K562 (cell line): ENCODE results near the gene FBXO33. TPM values are rescaled to one million over a fixed set of nuclear protein-coding genes. Genes with fewer than 3 reads are reported as not detected.
A peak's percentile ranks its signal among the peaks of the same experiment; 100 is the strongest.

Experiments used
- ATAC-seq: fragments of 200-7000 bp; cut with Tn5 transposase; 3 replicates; pipeline ENCODE4 v1.9.1; 2020; ENCODE audit warnings: moderate library complexity
- BruUV-seq: library from RNA; stranded (reverse); fragments of 400-500 nt; replicated peaks from 2 replicates; lab custom pipeline; 2021; lab: Mats Ljungman, UMichigan
- CTCF ChIA-PET: fragments of 300-600 bp; formaldehyde crosslinking; extraction: SDS; loops from one replicate; lab custom pipeline; 2021; ENCODE audit warnings: low intra/inter-chr PET ratio; lab: Yijun Ruan, JAX
- POLR2A ChIA-PET: fragments of 300-600, 350-650 bp; sonication (Branson Sonifier 250); formaldehyde crosslinking; extraction: SDS; loops from one replicate; lab custom pipeline; 2021; ENCODE audit warnings: antibody characterized with exemption, inconsistent platforms; lab: Yijun Ruan, JAX
- DNase-seq, 4 experiments: peaks; one replicate each; pipeline versions ENCODE4 v3.0.0 to v3.0.0-alpha.2; 2011 to 2018; ENCODE audit warnings: low spot score in 3 of 4, mixed read lengths in 3 of 4; ENCODE audit errors: extremely low read depth in 1 of 4
- FAIRE-seq: peaks from 2 replicates; lab custom pipeline; 2011; peaks lifted over from hg19 to GRCh38; lab: Jason Lieb, UNC
- H2AFZ ChIP-seq: 2 replicates; pipeline ENCODE4 v1.6.0; 2011; ENCODE audit warnings: low read depth, low read length, control low read depth, inconsistent platforms
- H3K27ac ChIP-seq: fragments of 200-600 bp; 3 replicates; pipeline ENCODE4 v1.8.0; 2011; ENCODE audit warnings: low read depth, mild to moderate bottlenecking, control low read depth, inconsistent platforms, low read length, moderate library complexity, mixed read lengths; ENCODE audit errors: extremely low read depth
- H3K27me3 ChIP-seq, 2 experiments: fragments of 300-600 bp in 1 of 2; 2 replicates in 1 of 2; 3 replicates in 1 of 2; pipeline versions ENCODE4 v1.6.0 to v1.8.0; 2011; ENCODE audit warnings: inconsistent platforms in 2 of 2, low read length in 2 of 2, mild to moderate bottlenecking in 1 of 2, mixed read lengths in 1 of 2, moderate library complexity in 1 of 2; ENCODE audit not compliant: control insufficient read depth in 2 of 2, insufficient read depth in 2 of 2
- H3K36me3 ChIP-seq: fragments of 300-600 bp; 3 replicates; pipeline ENCODE4 v1.8.0; 2011; ENCODE audit warnings: mild to moderate bottlenecking, low read length, inconsistent platforms; ENCODE audit not compliant: control insufficient read depth, insufficient read depth
- H3K4me1 ChIP-seq, 2 experiments: fragments of 200-600 bp in 1 of 2; replicated peaks in 1 of 2; 2 replicates in 1 of 2; 3 replicates in 1 of 2; pipeline versions ENCODE4 v1.5.1 to v1.8.0; 2011; ENCODE audit warnings: inconsistent platforms in 2 of 2, low read length in 2 of 2, mild to moderate bottlenecking in 1 of 2, mixed read lengths in 1 of 2, moderate library complexity in 1 of 2; ENCODE audit not compliant: control insufficient read depth in 2 of 2, insufficient read depth in 2 of 2
- H3K4me2 ChIP-seq: 2 replicates; pipeline ENCODE4 v1.6.1; 2011; ENCODE audit warnings: low read length, control low read depth, inconsistent platforms, mixed read lengths; ENCODE audit not compliant: insufficient read depth
- H3K4me3 ChIP-seq: fragments of 200-600 bp; sonication (generic), shearing (Covaris generic); 2 replicates; pipeline ENCODE4 v1.5.1; 2016; ENCODE audit warnings: control low read depth, inconsistent platforms
- H3K79me2 ChIP-seq: fragments of 200-600 bp; 3 replicates; pipeline ENCODE4 v1.8.0; 2011; ENCODE audit warnings: low read length, inconsistent platforms; ENCODE audit not compliant: control insufficient read depth, insufficient read depth
- H3K9ac ChIP-seq, 2 experiments: 2 replicates each; pipeline versions ENCODE4 v1.6.0 to v1.6.1; 2011; ENCODE audit warnings: low read depth in 2 of 2, low read length in 2 of 2, control low read depth in 1 of 2, inconsistent platforms in 1 of 2, mild to moderate bottlenecking in 1 of 2, mixed read lengths in 1 of 2; ENCODE audit not compliant: insufficient read depth in 1 of 2
- H3K9me1 ChIP-seq: one replicate; pipeline ENCODE4 v1.6.0; 2011; ENCODE audit warnings: inconsistent platforms, mild to moderate bottlenecking, low read length, moderate library complexity; ENCODE audit not compliant: control insufficient read depth, insufficient read depth
- H3K9me3 ChIP-seq: replicated peaks from 2 replicates; pipeline ENCODE4 v1.5.1; 2011; ENCODE audit warnings: low read depth, low read length, inconsistent platforms; ENCODE audit not compliant: control insufficient read depth, insufficient read depth
- H4K20me1 ChIP-seq: replicated peaks from 2 replicates; pipeline ENCODE4 v1.6.1; 2011; ENCODE audit warnings: low read length, inconsistent platforms, mixed read lengths; ENCODE audit not compliant: control insufficient read depth, insufficient read depth
- DMBX1 ChIP-seq: fragments of 250-450 bp; sonication (Bioruptor Pico); IDR thresholded peaks from 2 replicates; pipeline ENCODE4 v1.8.0; 2022; ENCODE audit warnings: inconsistent platforms, mild to moderate bottlenecking, moderate library complexity, borderline replicate concordance
- ESRRB ChIP-seq: fragments of 250-450 bp; sonication (Bioruptor Pico); IDR thresholded peaks from 2 replicates; pipeline ENCODE4 v1.5.0; 2020; ENCODE audit warnings: mild to moderate bottlenecking, moderate library complexity, borderline replicate concordance
- FOXA3 ChIP-seq, 2 experiments: fragments of 450-650 bp in 1 of 2; sonication (generic) in 1 of 2; formaldehyde crosslinking; IDR thresholded peaks in 1 of 2; conservative IDR thresholded peaks in 1 of 2; 2 replicates each; pipeline versions ENCODE4 v1.4.0 to v1.8.0; 2020 to 2022; ENCODE audit warnings: mild to moderate bottlenecking in 2 of 2, missing genetic modification reagents in 1 of 2
- MTF1 ChIP-seq: fragments of 250-450 bp; sonication (Bioruptor Pico); IDR thresholded peaks from 2 replicates; pipeline ENCODE4 v1.9.0; 2021; ENCODE audit warnings: moderate library complexity, mild to moderate bottlenecking, inconsistent platforms, borderline replicate concordance
- PHF20 ChIP-seq: fragments of 450-650 bp; IDR thresholded peaks from 2 replicates; pipeline ENCODE4 v1.6.1; 2018; ENCODE audit not compliant: partially characterized antibody
- RAD21 ChIP-seq, 2 experiments: fragments of 250-450 bp in 1 of 2; fragments of 450-650 bp in 1 of 2; sonication (Bioruptor Pico) in 1 of 2; formaldehyde crosslinking in 1 of 2; IDR thresholded peaks in 1 of 2; conservative IDR thresholded peaks in 1 of 2; 2 replicates each; pipeline versions ENCODE4 v1.4.0 to v1.8.0; 2020 to 2022; ENCODE audit warnings: mild to moderate bottlenecking in 2 of 2, moderate library complexity in 1 of 2
- SMARCE1 ChIP-seq: fragments of 450-650 bp; IDR thresholded peaks from 2 replicates; pipeline ENCODE4 v1.7.1; 2016; ENCODE audit warnings: mild to moderate bottlenecking
- SNIP1 ChIP-seq: fragments of 450-650 bp; IDR thresholded peaks from 2 replicates; pipeline ENCODE4 v1.7.1; 2017; ENCODE audit warnings: low read depth, mild to moderate bottlenecking
- TBP ChIP-seq: optimal IDR thresholded peaks from 2 replicates; pipeline ENCODE3; 2011; ENCODE audit warnings: low read depth, low read length, improper control_type of control experiment
- ZNF41 ChIP-seq: fragments of 250-450 bp; sonication (Bioruptor Pico); conservative IDR thresholded peaks from 2 replicates; pipeline ENCODE4 v1.4.0; 2020; ENCODE audit warnings: mild to moderate bottlenecking
- WGBS: fragments of 100-300 bp; shearing (Covaris generic); methylation state at CpG from one replicate; pipeline ENCODE4 v1.1.6; 2016; ENCODE audit warnings: low coverage, mixed read lengths; ENCODE audit not compliant: insufficient coverage; ENCODE audit errors: missing lambda C conversion rate; 5-methylcytosine and 5-hydroxymethylcytosine counted together
- in situ Hi-C: fragments of 300-500 bp; cut with MboI; formaldehyde crosslinking; loops from 4 replicates; pipeline ENCODE4 v1.15.0; 2018; ENCODE audit warnings: inconsistent platforms, mixed read lengths
- intact Hi-C: fragments of 100-400 bp; cut with micrococcal nuclease; formaldehyde crosslinking; loops from 2 replicates; pipeline ENCODE4 v1.14.2; 2022
- polyA plus RNA-seq, 8 experiments: library from polyadenylated mRNA; depleted of rRNA in 4 of 8; stranded (reverse) in 5 of 8; unstranded in 3 of 8; fragments of >200 nt; fragmentation: Nextera tagmentation in 2 of 8; fragmentation: Illumina TruSeq in 1 of 8; extraction: Ambion mirVana in 2 of 8; extraction: Trizol in 1 of 8; gene quantifications; 2 replicates each; pipeline versions ENCODE4 v1.2.1 to v1.2.3, GENCODE V29; 2011 to 2014; ENCODE audit warnings: inconsistent platforms in 1 of 8, missing spikeins in 1 of 8
- total RNA-seq, 7 experiments: library from RNA; depleted of rRNA in 6 of 7; stranded (reverse); fragments of >200 nt in 6 of 7; fragmentation: Illumina TruSeq in 2 of 7; extraction: Trizol in 2 of 7; gene quantifications; 2 replicates each; pipeline versions ENCODE4 v1.2.1 to v1.2.3, GENCODE V29; 2011 to 2021; ENCODE audit warnings: low replicate concordance in 1 of 7
- TF ChIP-seq, protein P1 (sequence below): fragments of 450-650 bp; formaldehyde crosslinking; IDR thresholded peaks from 2 replicates; pipeline ENCODE4 v1.4.0; 2020; ENCODE audit warnings: mild to moderate bottlenecking, moderate library complexity
- TF ChIP-seq, protein P2 (sequence below): IDR thresholded peaks from 3 replicates; pipeline ENCODE4 v1.6.1; 2011; ENCODE audit warnings: borderline replicate concordance, mild to moderate bottlenecking, moderate library complexity; ENCODE audit not compliant: insufficient read length; ENCODE audit errors: extremely low read depth

FBXO33 gene
- total and polyA plus RNA-seq, 9 of the 15 experiments (the other 6 are each of a cell fraction or from before 2014, with no cell fraction given), result 1.6 to 7.5 (median 5.0) TPM

DNA sequence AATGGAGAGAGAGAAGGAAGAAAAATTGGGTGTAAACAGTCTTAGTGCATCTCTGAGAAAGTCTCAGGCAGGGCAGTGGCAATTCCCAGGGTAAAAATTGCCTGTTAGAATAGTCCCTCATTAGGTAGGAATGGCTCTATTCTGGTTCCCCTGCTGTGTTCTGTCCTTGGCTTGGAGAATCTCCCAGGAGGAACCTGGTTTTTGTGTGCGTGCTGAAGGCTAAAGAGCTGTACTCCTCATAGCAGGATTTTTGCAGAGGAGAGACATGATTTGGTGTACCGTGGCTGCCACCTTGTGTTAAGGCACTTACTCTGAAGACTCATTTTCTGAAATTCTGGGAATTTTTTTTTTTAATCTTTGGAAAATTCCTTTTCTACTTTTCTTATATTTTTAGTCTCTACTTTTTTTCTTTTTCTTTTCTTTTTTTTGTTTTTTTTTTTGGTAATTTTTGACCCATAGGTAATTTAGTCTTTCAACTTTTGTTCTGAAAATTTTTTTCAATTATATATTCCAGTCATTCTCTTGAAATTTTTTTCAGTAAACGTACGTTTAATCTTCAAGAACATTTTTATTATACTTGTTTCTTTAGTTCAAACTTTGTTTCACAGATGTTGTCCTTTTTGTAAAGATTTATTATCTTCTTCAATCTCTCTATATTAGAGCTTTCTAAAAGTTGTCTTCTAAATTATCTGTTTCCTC is 63.8 kb downstream of the FBXO33 start (continued):
- TF ChIP-seq RAD21 (CRISPR knock-in tag; conservative IDR thresholded peaks at IDR 0.05 in 1 of 2, IDR thresholded peaks at IDR 0.05 in 1 of 2), result peak; percentile 34 to 63
- TF ChIP-seq, protein P1, sequence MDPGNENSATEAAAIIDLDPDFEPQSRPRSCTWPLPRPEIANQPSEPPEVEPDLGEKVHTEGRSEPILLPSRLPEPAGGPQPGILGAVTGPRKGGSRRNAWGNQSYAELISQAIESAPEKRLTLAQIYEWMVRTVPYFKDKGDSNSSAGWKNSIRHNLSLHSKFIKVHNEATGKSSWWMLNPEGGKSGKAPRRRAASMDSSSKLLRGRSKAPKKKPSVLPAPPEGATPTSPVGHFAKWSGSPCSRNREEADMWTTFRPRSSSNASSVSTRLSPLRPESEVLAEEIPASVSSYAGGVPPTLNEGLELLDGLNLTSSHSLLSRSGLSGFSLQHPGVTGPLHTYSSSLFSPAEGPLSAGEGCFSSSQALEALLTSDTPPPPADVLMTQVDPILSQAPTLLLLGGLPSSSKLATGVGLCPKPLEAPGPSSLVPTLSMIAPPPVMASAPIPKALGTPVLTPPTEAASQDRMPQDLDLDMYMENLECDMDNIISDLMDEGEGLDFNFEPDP (CRISPR knock-in tag), result no peak

DNA sequence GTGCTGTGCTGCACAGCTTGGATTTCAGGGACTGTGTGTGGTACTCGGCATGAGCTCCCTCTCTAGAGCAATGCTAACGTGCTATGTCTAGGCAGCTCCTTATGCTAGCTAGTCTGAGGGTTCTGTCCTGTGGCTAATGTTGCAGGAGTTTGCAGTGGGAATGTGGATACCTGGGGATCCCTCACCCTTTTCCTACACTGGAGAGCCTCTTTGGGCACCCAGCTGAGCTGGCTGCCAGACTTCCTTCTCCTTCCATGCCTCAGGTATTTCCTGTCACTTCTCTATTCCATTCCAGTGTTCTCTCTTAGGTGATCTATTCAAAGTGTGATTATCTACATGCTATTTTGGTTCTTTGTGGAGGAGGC is 64.9 kb downstream of the FBXO33 start:
- no peaks in the 10 kb centered on the region; a peak in 1 of 5 replicates for H3K4me1 ChIP-seq
- TF ChIP-seq ESRRB (no peak), DMBX1 (no peak), MTF1 (CRISPR knock-in tag) (no peak), SNIP1 (no peak), SMARCE1 (no peak), FOXA3 (CRISPR knock-in tag; conservative IDR thresholded peaks at IDR 0.05 in 1 of 2, IDR thresholded peaks at IDR 0.05 in 1 of 2) (no peak), ZNF41 (CRISPR knock-in tag) (no peak), PHF20 (no peak), TBP (no peak)
- TF ChIP-seq, protein P2, sequence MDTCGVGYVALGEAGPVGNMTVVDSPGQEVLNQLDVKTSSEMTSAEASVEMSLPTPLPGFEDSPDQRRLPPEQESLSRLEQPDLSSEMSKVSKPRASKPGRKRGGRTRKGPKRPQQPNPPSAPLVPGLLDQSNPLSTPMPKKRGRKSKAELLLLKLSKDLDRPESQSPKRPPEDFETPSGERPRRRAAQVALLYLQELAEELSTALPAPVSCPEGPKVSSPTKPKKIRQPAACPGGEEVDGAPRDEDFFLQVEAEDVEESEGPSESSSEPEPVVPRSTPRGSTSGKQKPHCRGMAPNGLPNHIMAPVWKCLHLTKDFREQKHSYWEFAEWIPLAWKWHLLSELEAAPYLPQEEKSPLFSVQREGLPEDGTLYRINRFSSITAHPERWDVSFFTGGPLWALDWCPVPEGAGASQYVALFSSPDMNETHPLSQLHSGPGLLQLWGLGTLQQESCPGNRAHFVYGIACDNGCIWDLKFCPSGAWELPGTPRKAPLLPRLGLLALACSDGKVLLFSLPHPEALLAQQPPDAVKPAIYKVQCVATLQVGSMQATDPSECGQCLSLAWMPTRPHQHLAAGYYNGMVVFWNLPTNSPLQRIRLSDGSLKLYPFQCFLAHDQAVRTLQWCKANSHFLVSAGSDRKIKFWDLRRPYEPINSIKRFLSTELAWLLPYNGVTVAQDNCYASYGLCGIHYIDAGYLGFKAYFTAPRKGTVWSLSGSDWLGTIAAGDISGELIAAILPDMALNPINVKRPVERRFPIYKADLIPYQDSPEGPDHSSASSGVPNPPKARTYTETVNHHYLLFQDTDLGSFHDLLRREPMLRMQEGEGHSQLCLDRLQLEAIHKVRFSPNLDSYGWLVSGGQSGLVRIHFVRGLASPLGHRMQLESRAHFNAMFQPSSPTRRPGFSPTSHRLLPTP, result no peak
- no peaks in the 10 kb centered on the region for H3K79me2 ChIP-seq
- H3K27me3 ChIP-seq, result no peaks in the 10 kb centered on the region
- peak; percentile 63 for ATAC-seq
- H3K9me3 ChIP-seq, result no peaks in the 10 kb centered on the region
- H2AFZ ChIP-seq, result no peak overlapping the region
- intact Hi-C loops, result loop anchor here (5.0 kb wide), 1 partner anchor 260 kb away; no protein-coding TSS in a partner anchor
- H3K4me3 ChIP-seq, result no peak overlapping the region
- H3K27ac ChIP-seq, result no peak overlapping the region
- DNase-seq, result no peak
- no peaks in the 10 kb centered on the region for H3K36me3 ChIP-seq
- CTCF ChIA-PET, result interaction anchor here (1.6 to 2.1 kb wide), 2 partner anchors 135 to 260 kb away, joined by 9 to 11 read pairs; no protein-coding TSS in a partner anchor
- no TSS peak for BruUV-seq
- H3K9me1 ChIP-seq, result no peaks in the 10 kb centered on the region
- no peak overlapping the region for H3K4me2 ChIP-seq
- H4K20me1 ChIP-seq, result no peaks in the 10 kb centered on the region
- no peak overlapping the region for H3K9ac ChIP-seq
- 20% methylated on average over 1 of the region's 2 CpGs for WGBS
- POLR2A ChIA-PET, result interaction anchor here (0.6 kb wide), 2 partner anchors 15 to 182 kb away, joined by 3 to 5 read pairs; no protein-coding TSS in a partner anchor
- in situ Hi-C loops, result loop anchor here (10.0 kb wide), 1 partner anchor 253 kb away; the partner anchor contains the start of gene GEMIN2
- FAIRE-seq, result no peak
